ENCODE data around the gene MUCL1. TPM values are rescaled to one million over a fixed set of nuclear protein-coding genes. Genes with fewer than 3 reads are reported as not detected.
"Not testable (repeated sequence)": the region's sequence is repeated elsewhere in the genome, so short reads cannot be mapped to it uniquely, and the experiment has no call there.

MUCL1 gene
- total RNA-seq, 1 donor from 2014 or later: not detected

- Histone ChIP-seq H3K9me3 (ENCODE audit: low read depth) (no peaks in the 10 kb centered on the region), H3K4me1 (no peaks in the 10 kb centered on the region), H3K36me3 (no peaks in the 10 kb centered on the region), H3K4me2 (no peak overlapping the region), H3F3A (ENCODE audit: low read depth) (no peaks in the 10 kb centered on the region), H3K79me2 (ENCODE audit: low read depth) (no peaks in the 10 kb centered on the region), H3K27me3 (no peaks in the 10 kb centered on the region), H3K9ac (no peak overlapping the region), H3K27ac (no peak overlapping the region), H4K20me1 (ENCODE audit: low read depth) (no peaks in the 10 kb centered on the region), H3K4me3 (no peak overlapping the region), H2AFZ (replicated peaks) (no peak overlapping the region)
- Mint-ChIP-seq H3K4me3 (no peak overlapping the region), H3K9me3 (peaks cover 4% of the 10 kb centered on the region), H3K36me3 (no peaks in the 10 kb centered on the region), H3K27me3 (ENCODE audit: insufficient read depth, low read depth) (no peaks in the 10 kb centered on the region), H3K4me1 (peaks cover 4% of the 10 kb centered on the region), H3K27ac (no peak overlapping the region)
- TF ChIP-seq EZH2 (IDR thresholded peaks at IDR 0.05): no peak
- TF ChIP-seq CTCF (IDR thresholded peaks at IDR 0.05): no peak
- no peak for TF ChIP-seq EZH2phosphoT487 (IDR thresholded peaks at IDR 0.05)
- DNase-seq (ENCODE audit: low spot score): no peak
Observed at GRCh38 chr12:54882079-54882478, 27.8 kb downstream of the MUCL1 start.

DNA sequence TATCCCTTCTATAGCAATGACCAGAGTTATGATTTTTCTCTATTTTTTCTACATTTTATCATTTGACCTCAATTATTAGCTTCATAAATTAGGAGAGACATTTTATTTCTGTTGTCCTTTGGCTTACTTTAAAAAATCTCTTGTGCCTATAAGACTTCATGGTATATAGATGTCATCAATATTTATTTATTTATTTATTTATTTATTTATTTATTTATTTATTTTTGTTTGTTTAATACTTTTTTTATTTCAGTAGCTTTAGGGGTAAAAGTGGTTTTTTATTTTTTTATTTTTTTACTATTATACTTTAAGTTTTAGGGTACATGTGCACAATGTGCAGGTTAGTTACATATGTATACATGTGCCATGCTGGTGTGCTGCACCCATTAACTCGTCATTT lies 28.3 kb downstream of the MUCL1 start:
- H3K4me1 Mint-ChIP-seq; H2AFZ ChIP-seq (replicated peaks); H3K27ac ChIP-seq; H3K27me3 Mint-ChIP-seq (ENCODE audit: insufficient read depth, low read depth); H3K27me3 ChIP-seq; H3K9me3 ChIP-seq (ENCODE audit: low read depth); H3K4me1 ChIP-seq; H3K36me3 ChIP-seq; DNase-seq (ENCODE audit: low spot score); H3K27ac Mint-ChIP-seq; H4K20me1 ChIP-seq (ENCODE audit: low read depth); H3K36me3 Mint-ChIP-seq; H3K9ac ChIP-seq; H3K9me3 Mint-ChIP-seq; H3K4me3 ChIP-seq; H3K4me2 ChIP-seq; H3K4me3 Mint-ChIP-seq; H3F3A ChIP-seq (ENCODE audit: low read depth); H3K79me2 ChIP-seq (ENCODE audit: low read depth): not testable (repeated sequence)

- H3K36me3 ChIP-seq; H3K27me3 Mint-ChIP-seq (ENCODE audit: insufficient read depth, low read depth); H3K27me3 ChIP-seq; H3K79me2 ChIP-seq (ENCODE audit: low read depth); H3K4me3 Mint-ChIP-seq; H3K4me1 ChIP-seq; H3K4me1 Mint-ChIP-seq; H3F3A ChIP-seq (ENCODE audit: low read depth); H3K9me3 Mint-ChIP-seq; H3K27ac ChIP-seq; H3K9me3 ChIP-seq (ENCODE audit: low read depth); H3K9ac ChIP-seq; H3K27ac Mint-ChIP-seq; H3K36me3 Mint-ChIP-seq; H4K20me1 ChIP-seq (ENCODE audit: low read depth); H3K4me3 ChIP-seq: not testable (repeated sequence)
- peak overlapping the region; percentile 9 for H3K4me2 ChIP-seq
- DNase-seq (ENCODE audit: low spot score): peak; percentile 5
- H2AFZ ChIP-seq (replicated peaks): peak overlapping the region; percentile 63
Observed at GRCh38 chr12:54888428-54888827, 34.1 kb downstream of the MUCL1 start.

DNA sequence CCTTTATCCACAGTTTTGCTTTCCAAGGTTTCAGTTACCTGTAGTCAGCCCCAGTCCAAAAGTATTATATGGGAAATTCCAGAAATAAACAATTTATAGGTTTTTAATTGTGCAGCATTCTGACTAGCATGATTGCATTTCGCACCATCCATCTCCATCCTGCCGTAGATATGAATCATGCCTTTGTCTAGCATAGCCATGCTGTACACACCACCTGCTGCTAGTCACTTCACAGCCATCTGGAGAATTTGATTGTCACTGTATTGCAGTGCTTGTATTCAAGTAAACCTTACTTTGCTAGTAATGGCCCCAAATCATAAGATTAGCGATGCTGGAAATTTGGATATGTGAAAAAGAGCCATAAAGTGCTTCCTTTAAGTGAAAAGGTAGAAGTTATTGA lies 36.0 kb downstream of the MUCL1 start:
- Histone ChIP-seq H3K4me3 (no peak overlapping the region), H3K9me3 (ENCODE audit: low read depth) (no peaks in the 10 kb centered on the region), H3K27ac (no peak overlapping the region), H3K36me3 (no peaks in the 10 kb centered on the region), H3K27me3 (no peaks in the 10 kb centered on the region), H4K20me1 (ENCODE audit: low read depth) (no peaks in the 10 kb centered on the region), H3K9ac (no peak overlapping the region), H2AFZ (replicated peaks) (no peak overlapping the region), H3K79me2 (ENCODE audit: low read depth) (no peaks in the 10 kb centered on the region), H3K4me1 (peaks cover 6% of the 10 kb centered on the region), H3K4me2 (no peak overlapping the region), H3F3A (ENCODE audit: low read depth) (no peaks in the 10 kb centered on the region)
- Mint-ChIP-seq H3K4me1 (no peaks in the 10 kb centered on the region), H3K27ac (no peak overlapping the region), H3K4me3 (no peak overlapping the region), H3K27me3 (ENCODE audit: insufficient read depth, low read depth) (peaks cover 2% of the 10 kb centered on the region), H3K9me3 (peaks cover 4% of the 10 kb centered on the region), H3K36me3 (no peaks in the 10 kb centered on the region)
- DNase-seq (ENCODE audit: low spot score): no peak
- TF ChIP-seq CTCF (IDR thresholded peaks at IDR 0.05) (no peak), EZH2 (IDR thresholded peaks at IDR 0.05) (no peak), EZH2phosphoT487 (IDR thresholded peaks at IDR 0.05) (no peak)

Measured in neural progenitor cell (in vitro differentiated cells).